GM19193 (cell line): ENCODE data around the gene PPDPF.

Experiments
- POLR2A ChIP-seq: IDR thresholded peaks from 4 replicates; pipeline ENCODE4 v1.6.1; 2011; ENCODE audit not compliant: insufficient read depth, insufficient read length; ENCODE audit errors: extremely low read depth

The PPDPF gene

DNA sequence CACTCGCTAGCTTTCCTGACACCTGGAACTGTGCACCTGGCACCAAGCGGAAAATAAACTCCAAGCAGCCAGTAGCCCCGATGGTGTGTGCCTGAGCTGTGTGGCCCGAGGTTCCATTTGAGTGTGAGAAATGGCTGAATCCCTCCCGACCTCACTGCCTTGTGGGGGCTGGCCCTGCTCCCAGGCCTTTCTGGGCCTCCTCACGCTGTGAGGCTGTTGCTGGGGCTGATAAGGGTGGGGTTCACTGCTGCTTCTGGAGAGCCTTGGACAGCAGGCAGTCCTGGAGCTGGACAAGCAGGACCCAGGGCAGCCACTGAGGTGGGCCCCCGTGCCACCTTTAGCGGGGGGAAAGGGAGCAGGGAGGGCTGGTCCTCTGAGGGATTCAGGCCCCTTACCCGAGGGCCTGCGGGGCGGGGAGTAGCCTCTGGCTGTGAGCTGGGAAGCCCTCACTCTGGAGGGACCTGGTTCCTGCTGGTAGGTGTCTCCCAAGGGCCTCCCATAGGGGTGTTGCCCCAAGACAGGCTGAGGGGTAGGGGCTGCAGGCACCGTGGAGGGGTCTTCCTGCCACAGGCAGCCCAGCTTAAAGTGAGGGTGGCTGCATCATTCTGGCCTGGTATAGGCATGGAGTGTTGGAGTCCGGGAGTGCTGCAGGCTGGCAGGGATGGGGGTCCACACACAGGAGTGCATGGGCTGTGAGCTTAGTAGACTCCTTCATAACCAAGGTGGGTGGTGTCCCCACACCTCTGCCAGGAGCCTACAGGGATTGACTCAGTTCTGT, 1.7 kb downstream of the PPDPF start:
- no peak for TF ChIP-seq POLR2A

DNA sequence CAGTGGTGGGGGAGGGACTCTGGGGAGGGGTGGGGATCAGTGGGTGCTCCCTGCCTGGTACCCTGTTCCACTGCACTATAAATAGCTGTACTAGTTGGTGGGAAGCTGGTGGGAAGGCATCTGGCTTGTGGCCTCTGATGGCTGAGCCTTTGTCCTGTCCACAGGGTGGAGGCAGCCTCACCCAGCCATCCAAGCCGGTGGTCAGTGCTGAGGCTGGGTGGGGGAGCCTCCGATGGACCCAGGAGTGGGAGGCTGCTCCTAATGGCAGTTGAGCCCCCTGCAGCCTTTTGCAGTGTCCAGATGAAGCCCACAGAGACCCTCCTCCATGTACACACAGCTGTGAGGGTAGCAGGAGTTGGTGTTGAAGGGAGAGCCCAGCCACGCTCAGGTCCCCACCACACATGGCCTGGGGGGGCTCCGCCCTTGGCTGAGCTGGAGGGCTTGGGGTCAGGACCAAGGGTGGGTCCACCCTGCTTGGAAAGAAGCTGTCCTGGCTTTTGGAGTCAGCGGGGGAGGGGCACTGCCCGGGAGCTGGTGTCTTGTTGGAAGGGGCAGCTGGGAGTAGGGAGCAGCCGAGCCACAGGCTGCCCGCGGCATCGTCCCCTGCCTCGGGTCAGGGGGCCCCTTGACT, 2.5 kb downstream of the PPDPF start:
- TF ChIP-seq POLR2A = peak; percentile 37

DNA sequence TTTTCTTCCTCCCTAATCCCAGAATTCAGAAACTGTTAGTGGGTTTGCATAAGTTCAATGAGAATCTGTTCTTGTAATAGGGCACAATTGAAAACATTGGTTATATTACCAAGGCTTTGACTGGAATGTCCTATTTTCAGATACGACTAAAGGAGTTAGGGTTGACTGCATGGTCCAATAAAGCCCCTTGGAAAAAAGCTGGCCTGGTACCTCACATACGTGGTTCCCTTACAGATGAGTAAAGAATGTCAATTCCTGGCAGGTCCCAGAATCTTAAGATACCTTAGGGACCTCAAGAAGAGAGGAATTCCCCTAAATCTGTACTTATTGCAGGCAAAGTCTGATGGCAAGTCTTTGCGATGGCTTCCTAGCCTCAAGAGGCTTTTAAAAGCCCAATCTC, 4.6 kb downstream of the PPDPF start:
- no peak for TF ChIP-seq POLR2A

DNA sequence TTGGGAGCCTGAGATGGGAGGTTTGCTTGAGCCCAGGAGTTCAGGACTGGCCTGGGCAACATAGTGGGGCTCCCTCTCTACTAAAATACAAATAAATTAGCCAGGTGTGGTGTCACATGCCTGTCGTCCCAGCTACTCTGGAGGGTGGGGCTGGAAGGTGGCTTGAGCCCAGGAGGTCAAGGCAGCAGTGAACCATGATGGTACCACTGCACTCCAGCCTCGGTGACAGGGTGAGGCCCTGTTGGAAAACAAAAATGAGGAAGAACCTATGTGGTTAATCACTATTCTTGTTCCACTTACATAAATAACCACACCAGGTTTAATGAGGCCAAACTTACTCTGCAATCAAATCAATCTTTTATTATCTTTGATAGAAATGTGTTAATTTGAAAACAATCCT, 5.4 kb downstream of the PPDPF start:
- TF ChIP-seq POLR2A = no peak

DNA sequence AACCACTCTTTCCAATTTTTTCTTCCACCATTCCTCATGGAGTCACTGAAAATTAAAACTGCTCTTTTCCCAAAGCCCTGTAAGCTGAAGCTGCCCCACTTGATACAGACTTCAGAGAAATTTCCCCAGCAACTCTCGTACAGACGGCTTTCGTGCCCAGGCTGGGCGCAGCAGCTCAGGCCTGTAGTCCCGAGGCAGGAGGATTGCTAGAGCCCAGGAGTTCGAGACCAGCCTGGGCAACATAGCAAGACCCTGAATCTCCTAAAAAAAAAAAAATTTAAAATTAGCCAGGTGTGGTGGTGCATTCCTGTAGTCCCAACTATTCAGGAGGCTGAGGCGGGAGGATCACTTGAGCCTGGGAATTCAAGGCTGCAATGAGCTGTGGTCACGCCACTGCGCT, 6.6 kb downstream of the PPDPF start:
- no peak for TF ChIP-seq POLR2A

DNA sequence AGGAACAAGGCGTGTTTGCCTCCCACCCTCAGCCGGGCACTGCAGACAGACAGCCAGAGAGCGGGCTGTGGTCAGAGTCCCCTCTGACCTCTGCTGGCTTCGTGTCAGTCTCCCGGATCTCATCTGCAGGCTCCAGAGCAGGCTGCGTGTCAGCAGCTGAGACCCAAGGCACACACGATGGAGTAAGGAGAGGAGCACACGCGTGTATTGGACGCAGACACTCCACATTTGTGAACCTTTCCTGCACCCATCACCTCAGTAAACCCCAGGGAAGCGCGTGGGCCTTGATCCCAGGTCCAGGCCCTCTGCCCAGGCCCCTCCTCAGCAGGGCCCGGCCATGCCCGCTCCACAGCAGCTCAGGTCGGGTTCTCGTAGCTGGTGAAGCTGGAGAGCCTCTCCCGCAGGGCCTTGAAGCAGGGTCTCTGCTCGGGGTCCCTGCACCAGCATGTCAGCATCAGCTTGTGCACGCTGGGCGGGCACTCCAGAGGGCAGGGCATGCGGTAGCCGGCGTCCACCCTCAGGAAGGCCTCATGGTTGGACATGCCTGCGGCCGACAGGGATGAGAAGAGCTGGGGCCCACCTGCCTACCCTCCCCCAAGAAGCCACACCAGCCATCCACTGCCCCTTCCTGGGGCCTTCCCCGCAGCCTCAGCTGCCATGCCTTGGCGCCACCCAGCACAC, 8.8 kb downstream of the PPDPF start:
- TF ChIP-seq POLR2A = no peak

DNA sequence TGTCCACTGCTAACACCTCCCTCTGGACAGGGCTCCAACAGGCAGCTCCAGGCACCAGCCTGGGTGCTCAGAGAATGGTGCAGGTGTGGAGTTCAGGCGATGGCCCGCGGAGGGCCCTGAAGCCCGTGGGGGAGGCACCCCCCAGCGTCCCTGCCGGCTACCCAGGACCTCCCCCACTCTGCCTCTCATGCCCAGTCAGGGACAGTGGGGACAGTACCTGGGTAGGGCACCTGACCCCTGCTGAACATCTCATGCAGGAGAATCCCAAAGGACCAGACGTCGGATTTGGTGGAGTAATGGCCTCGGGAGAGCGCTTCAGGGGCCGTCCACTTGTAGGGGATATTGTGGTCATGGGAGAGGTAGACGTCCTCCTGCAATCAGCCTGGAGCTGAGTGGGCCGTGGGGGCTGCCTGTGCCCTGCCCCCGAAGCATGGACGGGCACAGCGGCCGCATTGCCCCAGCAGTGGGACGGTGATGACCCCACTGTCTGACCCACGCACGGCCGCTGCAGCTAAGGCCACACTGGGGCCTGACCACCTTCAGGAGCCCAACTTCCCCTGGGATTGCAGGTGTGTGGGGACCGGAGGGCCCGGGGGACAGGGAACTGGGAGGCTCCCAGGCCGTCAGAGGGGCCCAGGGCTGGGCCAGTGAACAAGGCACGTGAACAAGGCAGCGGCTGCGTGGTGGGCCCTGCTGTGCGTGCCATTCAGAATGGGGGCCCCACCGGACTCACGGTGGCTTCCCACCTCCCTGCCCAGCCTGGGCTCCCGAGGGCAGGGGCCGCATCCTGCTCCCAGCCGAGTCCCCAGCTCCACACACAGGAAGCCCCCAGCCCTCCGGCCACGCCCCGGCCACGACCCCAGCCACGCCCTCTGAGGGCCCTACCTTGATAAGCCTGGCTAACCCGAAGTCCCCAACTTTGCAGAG, 9.6 kb downstream of the PPDPF start:
- no peak for TF ChIP-seq POLR2A

DNA sequence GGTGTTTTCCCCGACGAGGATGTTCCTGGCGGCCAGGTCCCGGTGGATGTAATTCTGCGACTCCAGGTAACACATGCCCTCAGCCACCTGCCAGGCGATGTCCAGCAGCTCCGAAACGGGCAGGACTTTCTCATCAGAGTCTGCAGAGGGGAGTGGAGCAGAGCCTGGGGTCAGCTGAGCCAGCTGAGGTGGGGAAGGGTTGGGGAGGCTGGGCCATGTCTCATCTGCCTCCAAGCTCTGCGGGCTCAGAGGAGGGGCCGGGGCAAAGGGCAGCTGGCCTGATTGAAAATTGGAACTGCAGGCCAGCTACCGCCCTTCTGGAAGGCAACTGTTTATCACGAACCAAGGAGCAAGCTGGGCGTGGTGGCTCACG, 10.2 kb downstream of the PPDPF start:
- TF ChIP-seq POLR2A = no peak

DNA sequence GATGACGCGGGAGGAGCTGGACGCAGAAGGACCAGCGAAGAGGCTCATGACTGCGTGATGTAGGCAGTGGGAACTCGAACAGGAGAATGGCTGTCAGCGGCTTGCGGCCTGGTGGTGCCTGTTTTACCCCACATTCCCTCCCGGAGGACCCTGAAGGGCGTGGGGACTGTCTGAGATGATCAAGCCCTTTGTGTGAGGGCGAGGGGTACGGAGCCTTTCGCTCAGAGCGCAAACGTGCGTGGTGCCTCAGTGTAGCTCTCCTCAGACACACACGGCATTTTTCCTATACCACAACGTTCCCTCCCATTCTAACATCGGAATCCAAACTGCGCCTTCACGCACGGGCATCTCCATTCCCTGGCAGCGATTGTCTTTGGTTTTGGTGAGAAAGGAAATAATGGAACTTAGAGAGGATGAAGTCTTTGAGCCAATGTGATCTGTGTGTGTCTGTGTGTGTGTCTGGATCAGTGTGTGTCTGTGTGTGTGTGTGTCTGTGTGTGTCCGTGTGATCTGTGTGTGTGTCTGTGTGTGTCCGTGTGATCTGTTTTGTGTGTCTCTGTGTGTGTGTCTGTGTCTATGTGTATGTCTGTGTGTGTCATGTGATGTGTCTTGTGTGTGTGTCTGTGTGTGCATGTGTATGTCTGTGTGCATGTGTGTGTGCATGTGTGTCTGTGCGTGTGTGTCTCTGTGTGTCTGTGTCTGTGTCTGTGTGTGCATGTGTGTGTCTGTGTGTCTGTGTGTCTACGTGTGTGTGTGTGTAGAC, 11.3 kb downstream of the PPDPF start:
- TF ChIP-seq POLR2A = no peak

DNA sequence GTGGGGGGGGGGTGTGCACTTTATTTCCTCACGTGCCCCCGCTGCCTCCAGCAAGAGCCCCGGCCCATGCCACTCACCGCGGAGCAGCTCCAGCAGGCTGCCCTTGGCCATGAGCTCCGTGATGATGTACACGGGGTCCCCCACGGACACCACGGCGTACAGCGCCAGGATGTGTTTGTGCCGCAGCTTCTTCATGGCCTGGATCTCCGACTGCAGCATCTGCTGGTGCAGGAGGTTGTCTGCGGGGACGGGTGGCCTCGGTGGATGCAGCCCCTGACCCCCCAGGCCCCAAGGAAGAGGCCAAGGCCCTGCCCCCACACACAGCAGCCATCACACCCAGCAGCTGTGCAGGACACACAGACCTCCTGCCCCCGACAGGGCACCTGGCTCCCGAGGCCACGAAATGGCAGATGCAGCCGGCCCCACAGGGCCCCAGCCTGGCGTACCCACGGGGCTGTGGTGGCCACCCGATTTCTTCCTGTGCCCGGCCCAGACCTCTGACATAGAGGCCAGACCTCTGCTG, 11.9 kb downstream of the PPDPF start:
- TF ChIP-seq POLR2A = no peak

DNA sequence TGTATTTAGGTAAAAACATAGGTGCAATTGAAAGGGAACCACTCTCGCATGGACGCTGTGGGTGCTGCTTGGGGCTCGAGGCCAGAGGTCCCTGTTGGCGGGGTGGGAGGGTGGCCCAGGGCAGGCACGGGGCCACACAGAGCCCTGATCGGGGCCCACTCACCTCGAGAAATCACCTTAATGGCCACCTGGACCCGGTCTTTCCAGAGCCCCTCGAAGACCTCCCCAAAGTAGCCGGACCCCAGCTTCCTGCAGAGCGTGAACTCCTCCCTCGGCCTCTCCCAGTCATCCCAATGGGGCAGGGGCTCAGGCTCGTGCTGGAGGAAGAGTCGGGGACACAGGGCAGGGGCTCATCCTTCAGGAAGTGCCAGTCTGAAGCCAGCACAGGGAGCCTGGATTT, 12.8 kb downstream of the PPDPF start:
- no peak for TF ChIP-seq POLR2A

DNA sequence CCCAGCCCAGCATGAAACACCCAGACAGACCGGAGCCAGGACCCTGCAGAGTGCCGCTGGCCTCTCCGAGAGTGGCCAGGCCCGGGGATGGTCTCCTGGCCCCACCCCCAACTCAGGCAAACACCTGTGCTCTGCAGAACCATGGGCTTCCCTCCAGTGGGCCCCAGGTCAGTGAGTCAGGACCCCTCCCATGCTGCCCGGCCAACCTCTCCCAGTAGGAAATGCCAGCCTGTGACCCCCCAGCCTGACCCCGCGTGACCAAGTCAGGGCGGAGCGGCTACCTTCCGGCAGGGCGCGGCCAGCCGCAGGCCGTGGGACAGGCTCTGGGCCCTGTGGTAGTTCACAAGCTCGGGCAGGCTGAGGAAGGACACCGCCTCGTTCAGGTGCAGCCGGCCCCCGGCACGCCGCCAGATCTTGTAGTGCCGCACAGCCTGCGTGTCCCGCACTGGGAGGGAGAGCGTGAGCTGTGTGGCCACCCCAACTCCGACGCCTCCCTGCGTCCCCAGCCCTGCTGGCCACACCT, 13.4 kb downstream of the PPDPF start:
- no peak for TF ChIP-seq POLR2A

DNA sequence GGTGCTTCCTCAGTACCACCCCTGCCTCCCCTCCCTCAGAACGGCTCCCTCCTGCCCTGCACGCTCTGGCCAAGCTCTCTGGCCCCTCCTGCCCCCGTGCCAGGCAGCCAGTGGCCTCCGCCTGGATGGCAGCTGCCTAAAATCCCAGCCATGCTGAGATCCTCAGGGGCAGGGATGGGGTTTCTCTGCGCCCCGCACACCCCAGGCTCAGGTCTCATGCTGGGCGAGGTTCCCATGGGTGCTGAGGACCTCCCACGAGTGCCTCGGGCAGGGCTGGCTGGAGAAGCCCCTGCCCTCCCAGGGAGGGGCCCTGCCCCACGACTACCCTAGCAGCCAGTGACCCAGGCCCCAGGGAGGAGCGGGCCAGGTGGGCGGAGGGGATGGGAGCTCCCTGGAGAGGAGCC, 13.9 kb downstream of the PPDPF start:
- TF ChIP-seq POLR2A = no peak
